ENCODE measurements around the gene VAMP8.

Gene VAMP8

GRCh38 chr2:85619617-85620016 is 42.2 kb downstream of the VAMP8 start:
- no peak for DNase-seq (ENCODE audit: low read depth in 2 of 2)

GRCh38 chr2:85621338-85621737 is 44.0 kb downstream of the VAMP8 start:
- DNase-seq (ENCODE audit: low read depth in 2 of 2) = no peak

- DNase-seq (ENCODE audit: low read depth in 2 of 2) = no peak
These were observed 46.6 kb downstream of the VAMP8 start for GRCh38 chr2:85623991-85624390.

GRCh38 chr2:85628658-85629057 is 51.3 kb downstream of the VAMP8 start:
- DNase-seq (ENCODE audit: low read depth in 2 of 2) = no peak

- no peak for DNase-seq (ENCODE audit: low read depth in 2 of 2)
These were observed 53.9 kb downstream of the VAMP8 start for GRCh38 chr2:85631316-85631715.
